GM21737 (cell line): ENCODE measurements around the gene SLC24A3.

Experiments
- ATAC-seq: cut with Tn5 transposase; IDR thresholded peaks from one replicate; pipeline ENCODE4 v1.9.1; 2021; ENCODE audit warnings: mild to moderate bottlenecking, moderate library complexity; ENCODE audit not compliant: unreplicated experiment

SLC24A3 gene

DNA sequence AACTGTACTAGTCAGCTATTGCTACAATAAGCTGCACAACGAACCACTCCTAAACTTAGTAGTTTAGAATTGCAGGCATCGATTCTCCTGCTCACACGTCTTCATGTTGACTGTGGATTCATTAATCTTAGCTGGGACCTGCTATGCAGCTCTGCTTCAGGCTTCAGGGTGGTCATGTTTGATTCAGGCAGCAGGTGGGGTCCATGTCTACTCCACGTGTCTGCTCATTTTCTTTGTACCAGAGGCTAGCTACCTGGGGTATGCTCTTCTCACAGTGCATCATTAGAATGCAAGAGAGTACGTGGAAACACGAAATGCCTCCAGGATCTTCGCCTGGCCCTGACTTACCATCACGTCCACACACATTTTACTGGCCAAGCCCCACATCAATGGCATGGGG lies 481.1 kb downstream of the SLC24A3 start:
- no peak for ATAC-seq

DNA sequence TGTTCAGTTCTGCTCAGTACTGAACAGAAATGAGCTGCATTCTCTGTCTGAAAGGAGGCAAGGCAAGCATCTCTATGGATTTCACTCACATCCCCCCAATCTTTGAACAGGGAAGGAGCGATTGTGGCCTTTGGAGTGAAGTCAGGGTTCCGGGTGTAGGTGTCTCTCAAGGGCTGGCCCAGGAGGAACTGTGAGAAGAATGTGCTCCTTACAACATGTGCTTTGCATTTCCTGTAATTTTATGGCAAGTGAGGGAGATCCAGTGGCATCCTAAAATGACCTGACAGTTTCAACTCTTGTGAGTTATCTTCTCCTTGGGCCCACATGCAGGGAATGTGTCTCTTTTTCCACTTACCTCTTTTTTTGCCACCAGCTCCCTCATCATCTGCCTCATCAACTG lies 482.6 kb downstream of the SLC24A3 start:
- no peak for ATAC-seq

DNA sequence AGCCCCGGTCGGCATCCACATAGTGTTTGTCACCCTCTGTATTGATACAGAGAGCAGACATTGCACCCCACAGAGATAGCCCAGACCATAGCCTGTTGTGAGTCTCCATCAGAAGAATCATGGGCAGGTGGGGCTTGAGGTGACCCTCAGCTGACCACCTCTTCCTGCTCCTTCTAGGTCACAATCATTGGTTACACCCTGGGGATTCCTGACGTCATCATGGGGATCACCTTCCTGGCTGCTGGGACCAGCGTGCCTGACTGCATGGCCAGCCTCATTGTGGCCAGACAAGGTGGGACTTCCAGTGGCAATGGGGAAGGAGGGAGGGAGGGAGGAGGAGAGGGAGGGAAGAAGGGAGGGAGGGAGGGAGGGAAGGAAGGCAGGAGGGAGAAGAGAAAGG lies 484.2 kb downstream of the SLC24A3 start:
- no peak for ATAC-seq

DNA sequence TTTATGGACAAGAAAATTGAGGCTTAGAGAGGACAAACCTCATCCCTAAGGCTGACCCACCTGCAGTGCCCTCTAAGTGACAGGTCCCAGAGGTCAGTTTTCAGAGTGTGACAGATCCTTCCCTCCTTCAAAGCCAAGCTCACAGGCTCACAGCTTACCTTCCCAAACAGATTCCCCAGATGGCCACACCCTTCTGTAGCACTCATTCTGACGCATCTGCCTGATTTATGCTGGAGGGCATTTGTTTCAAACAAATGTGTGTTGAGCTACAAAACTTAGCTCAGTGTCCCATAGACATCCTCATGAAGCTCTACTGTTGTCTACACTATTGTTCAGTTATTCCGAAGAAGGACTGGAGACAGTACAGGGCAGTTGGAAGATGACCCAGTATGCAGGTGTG lies 485.0 kb downstream of the SLC24A3 start:
- no peak for ATAC-seq

DNA sequence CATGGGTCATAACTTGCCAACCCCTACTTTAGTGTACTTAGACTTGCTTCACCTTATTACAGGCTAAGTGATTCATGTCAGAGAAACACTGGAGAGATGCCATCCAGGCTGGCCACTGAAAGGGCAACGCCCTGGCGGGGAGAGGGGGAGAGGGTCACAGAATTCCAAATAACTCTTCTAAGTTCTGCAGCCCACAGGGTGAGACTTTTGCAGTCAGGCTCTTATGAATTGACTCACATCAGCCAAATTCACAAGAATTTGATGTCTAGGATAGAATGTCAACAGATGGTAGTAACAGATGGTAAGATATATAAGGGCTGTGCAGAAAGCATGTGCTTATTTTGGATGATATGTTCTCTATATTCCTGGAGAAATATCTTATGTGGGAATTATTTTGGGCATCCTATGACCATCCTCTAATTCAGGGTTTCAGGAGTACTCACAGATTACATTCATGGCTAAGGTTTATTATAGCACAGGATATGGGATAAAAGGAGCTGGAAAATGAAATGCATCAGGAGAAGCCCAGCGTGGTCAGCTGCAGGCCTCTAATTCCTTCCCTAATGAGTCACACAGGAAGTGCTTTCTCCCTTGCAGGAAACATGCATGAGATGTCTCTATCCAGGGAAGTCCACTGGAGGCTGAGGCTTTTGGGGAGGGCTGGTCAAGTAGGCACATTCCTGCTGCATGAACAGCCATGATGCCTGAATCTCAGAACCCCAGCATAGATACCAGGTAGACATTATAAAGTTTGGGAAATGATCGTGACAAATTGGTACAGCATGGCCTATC lies 486.9 kb downstream of the SLC24A3 start:
- ATAC-seq: no peak

DNA sequence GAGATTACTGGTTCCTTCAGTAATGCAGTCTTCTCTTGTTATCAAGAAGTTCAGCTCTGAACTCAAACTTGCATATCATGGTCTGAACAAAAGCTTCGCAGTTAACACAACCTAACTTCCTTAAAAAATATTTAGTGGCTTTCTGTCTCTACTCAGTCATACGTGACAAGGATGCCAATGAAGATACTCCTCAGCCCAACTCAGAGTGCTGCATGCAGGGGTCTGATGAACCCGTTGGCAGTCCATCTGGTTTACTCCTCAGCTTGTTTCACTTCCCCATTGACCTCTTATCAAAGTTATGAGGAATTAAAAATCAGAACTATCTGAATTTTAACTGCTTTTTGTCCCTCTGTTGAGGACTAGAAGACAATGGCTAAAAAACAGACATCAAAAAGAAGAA lies 489.0 kb downstream of the SLC24A3 start:
- no peak for ATAC-seq

DNA sequence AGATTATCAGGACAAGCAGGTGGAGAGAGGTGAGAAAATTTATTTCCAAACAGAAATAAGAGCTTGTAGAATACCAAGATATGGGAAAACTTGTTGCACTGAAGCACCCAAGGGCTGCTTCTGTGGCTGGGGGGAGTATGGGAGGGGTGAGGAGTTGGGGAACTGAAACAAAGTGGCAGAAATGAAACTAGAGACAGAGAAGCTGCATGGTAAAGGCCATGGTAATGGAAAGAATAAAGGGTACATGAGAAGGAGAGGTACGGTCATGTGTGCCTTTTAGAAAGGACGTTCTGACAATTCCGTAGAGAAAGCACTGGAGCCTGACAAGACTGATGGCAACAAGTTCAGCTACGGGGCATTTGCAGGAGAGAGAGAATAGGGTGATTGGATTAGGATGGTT lies 494.0 kb downstream of the SLC24A3 start:
- peak; percentile 54 for ATAC-seq

DNA sequence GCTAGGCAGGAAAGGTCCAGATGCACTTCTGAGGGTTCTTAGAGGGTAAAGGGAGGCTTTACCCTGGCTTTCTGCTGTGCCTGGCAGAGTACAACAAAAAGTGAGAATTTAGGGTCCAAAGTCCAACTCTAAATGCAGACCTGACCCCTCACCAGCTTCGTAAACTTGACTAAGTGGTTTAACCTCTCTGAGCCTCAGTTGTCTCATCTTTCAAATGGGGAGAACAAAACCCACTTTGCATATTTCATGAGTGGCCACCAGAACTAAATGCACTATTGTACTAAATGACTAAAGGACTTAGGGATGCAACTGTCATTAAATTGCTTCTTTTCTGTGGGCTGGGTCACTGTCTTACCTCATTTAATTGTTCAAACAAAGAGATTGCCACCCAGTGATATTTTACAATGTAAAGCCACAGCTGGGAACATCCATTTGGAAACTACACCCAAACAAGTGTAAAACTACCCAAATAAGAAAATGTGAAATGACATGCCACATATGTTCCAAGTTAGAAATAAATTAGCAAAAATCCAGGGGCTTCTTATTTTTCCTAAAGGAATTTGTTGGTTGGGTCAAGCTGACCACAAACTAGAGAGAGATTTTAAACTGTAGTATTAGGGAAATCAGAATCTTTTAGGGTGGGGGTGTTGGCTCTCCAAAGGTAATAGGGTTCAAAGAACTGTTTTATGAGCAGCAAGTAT lies 497.3 kb downstream of the SLC24A3 start:
- no peak for ATAC-seq

DNA sequence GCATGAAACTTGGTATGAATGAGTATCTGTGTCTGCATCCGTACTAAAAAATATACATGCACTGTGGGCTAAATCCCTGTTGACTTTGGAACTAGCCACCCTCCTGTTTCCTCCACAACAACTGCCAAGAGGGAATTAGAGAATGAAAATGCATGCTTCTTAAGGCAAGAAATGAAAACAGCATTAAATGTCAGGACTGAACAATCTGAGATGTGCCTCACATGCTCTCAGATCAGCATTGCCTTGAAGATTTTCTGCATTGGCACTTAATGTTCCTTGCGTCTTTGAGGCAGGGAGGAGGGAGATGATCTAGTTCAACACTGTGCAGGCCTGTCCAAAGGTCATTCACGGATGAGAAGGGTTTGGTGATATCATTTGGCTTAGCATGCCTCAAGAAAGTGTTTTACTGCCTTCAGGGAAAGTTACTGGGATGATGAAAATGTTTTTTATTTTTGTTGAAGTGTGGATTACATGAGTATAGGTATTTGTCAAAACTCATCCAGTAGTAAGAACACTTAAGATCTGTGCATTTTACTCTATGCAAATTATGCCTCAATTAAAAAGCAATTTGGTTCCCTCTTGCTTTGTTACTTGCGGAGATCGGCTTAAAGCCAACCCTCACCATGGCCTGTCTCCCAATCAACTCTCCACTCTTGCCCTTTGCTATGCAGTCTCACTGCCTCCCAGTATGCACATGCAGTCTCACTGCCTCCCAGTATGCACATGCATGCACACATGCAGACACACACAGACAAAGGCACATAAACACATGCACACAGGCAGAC lies 498.1 kb downstream of the SLC24A3 start:
- no peak for ATAC-seq

DNA sequence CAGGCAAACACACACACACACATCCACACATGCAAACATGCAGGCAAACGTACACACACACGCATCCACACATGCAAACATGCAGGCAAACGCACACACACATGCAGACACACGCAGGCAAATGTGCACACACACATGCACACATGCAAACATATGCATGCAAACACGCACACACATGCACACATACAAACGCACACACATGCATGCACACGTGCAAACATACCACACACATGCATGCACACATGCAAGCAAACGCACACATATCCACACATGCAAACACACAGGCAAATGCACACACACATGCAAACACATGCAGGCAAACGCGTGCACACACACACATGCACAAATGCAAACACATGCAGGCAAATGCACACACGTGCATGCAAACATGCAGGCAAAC lies 498.7 kb downstream of the SLC24A3 start:
- no peak for ATAC-seq

DNA sequence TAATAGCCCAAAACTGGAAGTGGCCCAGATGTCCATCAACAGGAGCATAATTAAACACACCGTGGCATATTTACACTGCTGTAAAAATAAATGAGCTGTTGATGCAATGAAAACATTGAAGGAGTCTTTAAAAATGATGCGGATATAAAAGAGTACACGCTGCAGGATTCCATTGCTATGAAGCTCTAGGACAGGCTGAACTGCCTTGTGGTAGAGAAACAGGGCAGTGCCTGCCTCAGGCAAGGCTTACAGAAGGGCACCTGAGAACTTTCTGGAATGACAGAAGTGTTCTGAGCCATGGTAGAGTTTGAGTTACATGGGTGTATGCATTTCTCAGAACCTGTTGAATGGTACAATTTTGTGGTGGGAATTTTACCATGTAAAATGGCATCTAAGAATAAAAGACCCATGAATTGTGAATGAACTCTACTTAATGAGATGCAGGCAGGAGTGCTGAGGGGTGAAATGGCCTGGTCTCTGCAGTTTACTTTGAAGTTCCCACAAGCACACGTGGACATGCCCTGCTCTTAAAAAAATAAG lies 500.3 kb downstream of the SLC24A3 start:
- ATAC-seq: no peak

DNA sequence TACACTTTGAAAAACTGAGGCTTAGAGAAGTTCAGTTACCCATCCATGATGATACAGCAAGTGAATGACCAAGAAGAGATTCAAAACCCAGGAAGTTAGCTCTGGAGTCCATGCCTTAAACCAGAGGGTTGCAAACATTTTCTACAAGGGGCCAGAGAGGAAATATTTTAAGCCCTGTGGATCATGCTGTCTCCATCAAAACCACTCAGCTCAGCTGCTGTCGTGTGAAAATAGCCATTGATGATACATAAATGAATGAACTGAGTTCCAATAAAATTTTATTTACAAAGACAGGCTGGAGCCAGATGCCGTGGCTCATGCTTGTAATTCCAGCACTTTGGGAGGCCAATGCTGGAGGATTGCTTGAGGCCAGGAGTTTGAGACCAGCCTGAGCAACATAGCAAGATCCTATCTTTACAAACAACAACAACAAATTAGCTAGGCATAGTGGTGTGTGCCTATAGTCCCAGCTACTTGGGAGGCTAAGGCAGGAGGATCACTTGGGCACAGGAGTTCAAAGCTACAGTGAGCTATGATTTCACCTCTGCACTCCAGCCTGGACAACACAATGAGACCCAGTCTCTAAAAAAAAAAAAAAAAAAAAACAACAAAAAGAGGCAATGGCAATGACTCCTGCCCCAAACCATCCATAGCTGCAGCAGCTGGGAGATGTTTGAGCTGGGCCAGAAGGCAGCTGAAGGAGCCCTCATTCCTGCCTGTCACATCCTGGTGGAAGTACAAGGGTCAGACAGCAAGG lies 501.6 kb downstream of the SLC24A3 start:
- no peak for ATAC-seq

DNA sequence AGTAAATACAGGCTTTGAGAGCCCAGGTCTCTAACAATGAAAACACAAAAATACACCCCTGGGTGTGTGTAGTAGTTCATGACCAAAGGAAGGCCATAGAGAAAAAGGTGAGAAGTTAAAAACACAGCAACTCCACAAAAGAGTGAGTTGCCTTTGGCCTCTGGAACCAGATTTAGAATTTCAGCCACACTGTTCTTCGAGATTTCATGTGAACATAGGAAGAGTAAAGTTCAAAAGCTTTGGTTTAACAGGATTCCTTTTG lies 502.1 kb downstream of the SLC24A3 start:
- no peak for ATAC-seq

DNA sequence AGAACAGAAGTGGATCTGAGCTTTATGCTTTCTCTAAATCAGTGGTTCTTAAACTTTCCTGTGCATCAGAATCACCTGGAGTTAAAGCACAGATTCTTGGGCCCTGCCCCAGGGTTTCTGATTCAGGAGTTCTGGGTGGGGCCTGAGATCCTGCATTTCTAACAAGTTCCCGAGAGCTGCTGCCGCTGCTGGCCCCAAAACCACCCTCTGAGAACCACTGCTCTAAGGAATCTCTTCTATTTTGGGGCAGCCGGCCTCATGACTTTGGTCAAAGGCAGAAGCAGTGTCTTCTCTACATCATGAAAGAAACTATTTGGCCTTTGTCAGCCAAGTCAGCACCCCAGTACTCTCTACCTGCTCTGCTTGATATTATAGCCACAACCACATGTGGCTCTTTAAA lies 503.5 kb downstream of the SLC24A3 start:
- no peak for ATAC-seq

DNA sequence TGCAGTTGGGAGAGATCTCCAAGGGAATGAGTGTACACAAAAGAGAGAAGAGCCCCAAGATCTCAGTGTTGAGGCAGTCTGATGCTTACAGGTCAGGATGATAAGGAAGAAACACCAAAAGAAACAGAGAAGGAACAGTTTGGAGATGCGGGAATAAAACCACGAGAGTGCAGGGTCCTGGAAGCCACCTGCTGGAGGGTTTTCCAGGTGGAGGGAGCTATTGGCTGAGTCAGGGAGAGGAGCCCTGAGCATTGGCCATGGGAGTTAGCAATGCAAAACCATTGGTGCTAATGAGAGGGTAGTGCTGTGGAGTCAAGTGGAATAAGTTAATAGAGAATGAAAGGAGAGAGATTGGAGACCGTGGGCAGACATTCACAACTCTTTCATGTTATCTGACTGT lies 506.4 kb downstream of the SLC24A3 start:
- no peak for ATAC-seq

DNA sequence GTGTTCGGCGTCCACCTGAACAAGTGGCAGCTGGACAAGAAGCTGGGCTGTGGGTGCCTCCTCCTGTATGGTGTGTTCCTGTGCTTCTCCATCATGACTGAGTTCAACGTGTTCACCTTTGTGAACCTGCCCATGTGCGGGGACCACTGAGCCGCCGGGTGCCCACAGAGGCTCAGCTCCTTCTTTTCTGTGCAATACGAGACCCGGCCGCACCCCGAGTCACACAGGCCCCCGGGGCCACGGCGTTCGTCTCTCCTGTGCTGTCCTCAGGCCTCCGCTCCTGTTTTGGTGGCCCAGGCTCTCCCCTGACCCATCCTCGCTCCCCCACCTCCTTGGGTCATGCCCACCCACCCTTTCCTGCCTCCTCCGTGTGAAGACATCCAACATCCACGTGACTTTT lies 508.5 kb downstream of the SLC24A3 start:
- no peak for ATAC-seq

DNA sequence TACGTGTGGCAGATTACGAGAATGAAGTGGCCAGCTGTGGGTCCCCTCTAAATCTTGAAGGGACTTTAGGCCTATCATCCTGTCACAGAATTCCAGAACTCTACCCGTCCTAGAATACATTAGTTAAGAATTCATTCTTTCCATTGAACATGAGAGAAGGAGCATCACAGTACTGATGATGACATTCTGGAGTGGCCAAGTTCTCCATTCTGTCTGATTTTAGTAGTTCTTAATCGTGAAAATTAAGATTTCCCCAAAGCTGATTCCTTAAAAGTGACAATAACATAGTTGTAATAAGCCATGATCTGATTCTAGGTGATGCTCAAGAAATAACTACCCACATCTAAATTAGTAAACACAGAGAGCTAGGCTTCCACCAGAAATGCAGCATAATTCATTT lies 510.6 kb downstream of the SLC24A3 start:
- no peak for ATAC-seq

DNA sequence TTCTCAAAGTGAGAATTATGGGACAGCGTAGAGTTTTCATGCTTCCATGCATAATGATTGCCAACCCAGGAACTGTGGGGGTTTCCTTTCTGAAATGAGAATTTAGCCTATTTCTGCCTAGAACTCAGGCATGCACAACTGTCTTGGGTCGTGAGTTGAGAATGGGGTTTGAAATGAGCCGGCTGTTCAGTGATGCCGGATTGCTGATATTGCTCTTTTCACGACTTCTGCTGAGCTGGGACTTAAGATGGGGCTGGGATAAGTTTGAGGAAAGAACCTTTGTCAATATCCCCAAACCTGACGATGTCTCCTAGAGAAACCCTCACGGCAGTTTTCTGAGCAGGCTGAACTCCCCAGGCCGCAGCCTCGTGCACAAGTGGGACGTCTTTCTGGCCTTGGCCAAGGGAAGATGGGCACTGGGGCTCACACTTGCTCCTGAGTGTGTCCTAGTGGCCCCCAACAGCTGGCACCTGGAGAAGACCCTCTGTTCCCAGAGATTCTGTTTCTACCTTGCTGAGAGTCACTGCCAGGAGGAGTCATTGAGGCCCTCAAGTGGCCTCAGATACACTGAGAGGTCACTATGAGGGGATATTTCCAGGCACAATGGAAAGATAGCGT lies 511.5 kb downstream of the SLC24A3 start:
- ATAC-seq: no peak

DNA sequence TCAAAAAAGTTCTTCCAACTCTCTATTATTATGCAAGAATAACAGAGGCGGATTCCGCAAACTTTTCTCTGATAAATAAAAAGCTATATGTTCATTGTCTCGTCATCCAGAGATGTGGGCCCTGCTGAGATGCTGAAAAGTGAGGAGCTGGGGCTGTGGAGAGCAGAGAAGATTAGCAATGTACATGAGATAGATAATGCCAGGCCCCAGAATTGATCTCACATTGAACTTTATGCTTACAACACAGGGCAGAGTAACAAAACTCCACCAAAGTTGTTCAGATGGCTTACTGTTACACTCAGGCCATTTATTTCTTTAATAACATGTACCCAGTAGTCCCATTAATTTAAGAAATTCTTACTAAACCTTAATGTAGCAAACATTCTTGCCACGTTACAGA lies 512.9 kb downstream of the SLC24A3 start:
- ATAC-seq: no peak

DNA sequence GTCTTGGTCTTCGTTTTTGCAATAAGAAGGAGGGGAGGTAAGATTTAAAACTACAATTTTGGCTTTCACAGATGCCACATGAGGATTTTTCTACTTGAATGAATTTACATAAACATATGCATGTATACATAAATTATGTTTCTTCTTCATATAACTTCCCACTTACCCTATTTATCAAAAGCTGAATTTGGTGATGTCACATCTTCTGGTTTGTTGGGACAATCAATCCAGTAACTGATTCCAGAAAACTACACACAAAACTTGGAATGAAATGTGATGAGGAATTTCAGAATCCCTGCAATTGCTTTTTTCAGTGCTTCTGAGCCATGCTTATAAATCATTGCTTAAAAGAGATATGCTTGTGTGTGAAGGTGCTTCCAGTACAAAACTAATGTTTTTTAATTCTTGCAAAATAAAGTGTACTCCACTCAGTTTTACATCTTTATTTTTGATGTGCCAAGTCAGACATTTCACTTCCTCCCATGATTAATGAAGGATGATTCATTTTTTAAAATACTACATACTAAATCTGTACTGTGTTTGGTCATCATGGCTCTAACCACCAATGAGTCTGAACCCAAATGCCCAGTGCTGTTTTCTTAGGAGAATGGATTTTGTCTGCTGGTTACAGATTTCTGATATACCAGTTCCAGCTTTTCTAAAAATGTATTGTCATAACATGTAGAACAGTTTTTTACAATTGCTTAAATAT lies 513.5 kb downstream of the SLC24A3 start:
- no peak for ATAC-seq
